GM18951 (cell line): ENCODE data around the gene OR10G4.
"Not testable (repeated sequence)": the region's sequence is repeated elsewhere in the genome, so short reads cannot be mapped to it uniquely, and the experiment has no call there.

Experiments used
- POLR2A ChIP-seq: IDR thresholded peaks from 4 replicates; pipeline ENCODE4 v1.6.1; 2011; ENCODE audit warnings: mild to moderate bottlenecking; ENCODE audit not compliant: insufficient read length, insufficient read depth; ENCODE audit errors: extremely low read depth
- in situ Hi-C: fragments of 300-500 bp; cut with MboI; formaldehyde crosslinking; loops from one replicate; pipeline ENCODE4 v1.12.0; 2022; ENCODE audit warnings: low sequenced_read_pairs, mixed read lengths, inconsistent platforms; ENCODE audit not compliant: unreplicated experiment

OR10G4 gene, protein sequence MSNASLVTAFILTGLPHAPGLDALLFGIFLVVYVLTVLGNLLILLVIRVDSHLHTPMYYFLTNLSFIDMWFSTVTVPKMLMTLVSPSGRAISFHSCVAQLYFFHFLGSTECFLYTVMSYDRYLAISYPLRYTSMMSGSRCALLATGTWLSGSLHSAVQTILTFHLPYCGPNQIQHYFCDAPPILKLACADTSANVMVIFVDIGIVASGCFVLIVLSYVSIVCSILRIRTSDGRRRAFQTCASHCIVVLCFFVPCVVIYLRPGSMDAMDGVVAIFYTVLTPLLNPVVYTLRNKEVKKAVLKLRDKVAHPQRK

DNA sequence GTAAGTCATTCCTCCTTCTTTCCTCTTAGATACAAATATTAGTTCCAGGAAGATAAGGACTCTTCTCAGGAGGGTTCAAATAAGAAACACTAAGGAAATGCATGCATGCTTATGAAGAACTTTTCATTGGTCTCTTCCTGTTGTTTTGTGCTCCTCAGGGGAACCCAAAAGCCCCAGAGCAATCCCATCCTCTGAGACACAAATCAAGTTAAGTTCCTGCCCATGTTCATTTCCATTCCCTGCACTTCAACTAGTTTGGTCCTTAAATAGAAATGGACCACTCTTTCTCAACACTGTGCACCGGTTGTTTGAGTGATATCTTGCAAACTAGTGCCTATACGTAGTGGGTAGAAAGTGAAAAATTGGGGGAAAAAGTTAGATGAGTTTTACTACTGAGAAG lies at the start of gene OR10G4:
Gene OR10G4 (plus strand): TSS at position 301 of the 400 bp plus-strand sequence. CDS start 2,578 bp downstream, outside the sequence.
- in situ Hi-C loops: no loop called here
- no peak for TF ChIP-seq POLR2A

DNA sequence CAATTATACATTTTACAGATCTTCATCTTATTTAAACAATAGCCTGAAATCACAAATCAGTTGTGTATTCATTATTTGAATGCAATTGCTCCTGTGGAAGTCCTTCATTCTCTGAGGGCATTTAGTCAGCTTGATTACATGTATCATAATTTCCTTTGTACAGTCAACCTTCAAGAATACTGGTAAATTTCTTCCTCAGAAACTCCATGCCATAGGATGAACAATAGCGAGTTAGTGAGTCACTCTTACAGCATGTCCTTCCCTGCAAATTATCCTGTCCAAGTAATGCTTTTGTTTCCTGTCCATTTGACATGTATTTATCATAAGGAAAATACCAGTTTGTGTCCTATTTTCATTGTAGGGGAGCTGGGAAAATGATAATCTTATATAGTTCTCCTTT lies 39.0 kb upstream of the OR10G4 start:
- TF ChIP-seq POLR2A: no peak
- in situ Hi-C loops: no loop called here

DNA sequence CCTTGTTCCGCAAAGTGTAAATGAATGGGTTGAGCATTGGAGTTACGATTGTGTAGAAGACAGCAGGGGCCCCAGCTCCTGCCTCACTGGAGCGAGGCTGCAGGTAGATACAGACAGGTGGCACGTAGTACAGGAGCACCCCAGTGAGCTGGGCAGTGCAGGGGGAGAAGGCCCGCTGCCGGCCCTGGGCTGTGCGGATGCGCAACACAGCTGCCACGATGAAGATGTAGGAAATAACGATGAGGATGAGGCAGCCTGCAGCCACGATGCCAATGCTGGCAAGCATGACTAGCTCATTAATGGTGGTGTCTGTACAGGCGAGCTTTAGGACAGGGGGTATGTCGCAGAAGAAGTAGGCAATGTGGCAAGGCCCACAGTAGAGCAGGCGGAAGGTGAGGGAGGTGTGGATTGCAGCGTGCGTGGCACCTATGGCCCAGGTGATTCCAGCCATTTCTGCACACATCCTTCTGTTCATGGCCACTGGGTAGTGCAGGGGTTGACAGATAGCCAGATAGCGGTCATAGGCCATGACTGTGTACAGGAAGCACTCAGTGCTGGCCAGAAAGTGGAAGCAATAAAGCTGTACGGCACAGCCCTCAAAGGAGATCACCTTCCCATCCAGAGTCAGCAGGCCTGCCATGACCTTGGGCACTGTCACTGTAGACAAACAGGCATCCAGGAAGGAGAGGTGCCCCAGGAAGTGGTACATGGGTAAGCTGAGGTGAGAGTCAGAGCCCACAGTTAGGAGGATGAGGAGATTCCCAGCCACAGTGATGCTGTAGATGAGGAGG lies 35.8 kb upstream of the OR10G4 start:
- TF ChIP-seq POLR2A: no peak
- in situ Hi-C loops: no loop called here

DNA sequence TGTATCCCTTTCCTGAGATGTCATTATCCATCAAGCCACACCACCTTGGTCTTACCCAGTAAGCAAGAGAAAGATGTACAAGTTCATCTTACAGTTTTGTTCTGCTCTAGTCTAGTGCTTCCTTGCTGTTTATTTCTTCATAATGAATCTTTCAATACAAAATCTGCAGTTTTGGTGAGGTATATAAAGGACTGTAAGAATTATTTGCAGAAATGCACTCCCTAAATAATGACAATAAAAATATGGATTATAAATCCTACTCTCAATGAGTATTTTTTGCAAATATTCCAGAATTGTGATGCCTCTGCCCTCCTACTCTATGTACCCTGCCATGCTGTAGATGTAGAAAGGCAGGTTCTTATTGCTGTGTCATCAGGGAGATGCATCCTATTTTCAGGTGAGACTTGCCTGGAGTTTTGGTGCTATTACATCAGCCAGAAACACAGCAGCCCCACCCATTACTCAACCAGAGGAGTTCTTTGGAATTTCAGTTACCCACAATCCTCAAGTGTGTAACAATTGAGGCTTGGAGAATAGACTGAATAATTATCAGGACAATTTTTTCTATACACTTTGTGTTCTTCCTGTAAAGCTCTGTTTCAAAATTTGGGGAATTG lies 35.0 kb upstream of the OR10G4 start, which contains the start of gene OR10S1:
Gene OR10S1 (minus strand): TSS at position 51 of the 617 bp plus-strand sequence. CDS start 117 bp downstream, outside the sequence.
- in situ Hi-C loops: no loop called here
- TF ChIP-seq POLR2A: no peak

DNA sequence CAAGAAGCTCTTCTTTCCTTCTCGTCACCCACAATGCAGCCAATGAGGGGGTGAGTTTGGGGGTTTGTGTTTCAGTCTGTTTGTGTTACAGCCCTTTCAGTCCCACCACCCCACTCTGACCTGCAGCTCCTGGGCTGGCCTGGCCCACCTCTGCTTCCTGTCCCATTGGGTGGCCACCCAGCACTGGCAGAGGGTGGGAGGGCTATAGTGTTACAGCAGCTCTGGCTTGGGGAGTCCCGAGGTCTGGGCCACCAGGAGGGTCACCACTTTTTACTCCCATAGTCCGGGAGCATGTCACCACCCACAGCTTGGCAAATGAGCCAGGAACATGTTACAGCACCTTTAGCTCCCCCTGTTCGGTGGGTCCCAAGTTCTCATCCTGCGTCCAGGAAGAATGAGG lies 33.5 kb upstream of the OR10G4 start:
- in situ Hi-C loops: no loop called here

DNA sequence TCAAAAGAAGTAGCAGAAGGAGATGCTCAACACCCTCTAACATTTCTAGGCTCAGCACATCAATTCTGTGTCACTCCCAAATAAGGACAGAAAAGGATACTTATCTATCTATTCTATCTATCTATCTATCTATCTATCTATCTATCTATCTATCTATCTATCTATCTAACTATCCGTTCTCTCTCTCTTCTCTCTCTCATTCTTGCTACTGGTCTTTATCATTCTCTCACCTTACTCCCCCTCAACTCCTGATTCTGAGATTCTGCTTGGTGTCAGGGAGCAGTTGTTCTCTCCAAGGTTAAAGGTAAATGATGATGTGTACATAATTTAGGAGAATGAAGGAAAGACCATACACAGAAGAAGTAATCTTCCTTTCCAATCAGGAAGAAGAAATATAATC lies 17.7 kb upstream of the OR10G4 start, which contains the start of gene OR10G6:
Gene OR10G6 (minus strand): TSS at position 43 of the 400 bp plus-strand sequence. CDS start 0 bp downstream, at position 43.
- TF ChIP-seq POLR2A: no peak
- in situ Hi-C loops: no loop called here

More for the DNA sequence above, 33.5 kb upstream of the OR10G4 start:
- no peak for TF ChIP-seq POLR2A

GRCh38 chr11:124015837-124016236 lies 3.0 kb downstream of the OR10G4 start:
- in situ Hi-C loops: not testable (repeated sequence)

- no peak for TF ChIP-seq POLR2A
- in situ Hi-C loops: no loop called here
Measured at GRCh38 chr11:124026498-124026897, 13.7 kb downstream of the OR10G4 start, which contains the start of gene OR10G8. TSS of gene OR10G8 (plus strand) at chr11:124026798. CDS start at chr11:124029623, 2,825 bp downstream.

DNA sequence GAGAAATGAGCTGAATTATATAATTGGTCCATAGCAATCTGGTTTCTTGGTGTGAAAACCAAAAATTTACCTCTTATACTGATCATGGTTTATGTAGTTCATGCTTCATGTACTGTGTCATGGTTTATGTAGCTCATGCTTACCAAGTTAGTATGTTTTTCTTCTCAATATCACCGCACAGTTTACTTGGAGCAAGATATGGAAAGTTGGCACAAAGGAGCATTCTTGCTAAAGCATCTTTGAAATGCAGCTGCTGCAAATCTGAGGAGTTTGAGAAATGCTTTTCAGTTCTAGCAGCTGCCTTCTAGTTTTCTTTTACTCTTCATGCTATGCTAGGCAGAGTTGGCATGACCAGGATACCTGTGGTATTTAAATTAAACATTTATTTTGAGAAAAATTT lies 23.9 kb downstream of the OR10G4 start:
- in situ Hi-C loops: no loop called here
- TF ChIP-seq POLR2A: no peak

- no peak for TF ChIP-seq POLR2A
- in situ Hi-C loops: no loop called here
Measured at GRCh38 chr11:124039557-124039956, 26.8 kb downstream of the OR10G4 start.

DNA sequence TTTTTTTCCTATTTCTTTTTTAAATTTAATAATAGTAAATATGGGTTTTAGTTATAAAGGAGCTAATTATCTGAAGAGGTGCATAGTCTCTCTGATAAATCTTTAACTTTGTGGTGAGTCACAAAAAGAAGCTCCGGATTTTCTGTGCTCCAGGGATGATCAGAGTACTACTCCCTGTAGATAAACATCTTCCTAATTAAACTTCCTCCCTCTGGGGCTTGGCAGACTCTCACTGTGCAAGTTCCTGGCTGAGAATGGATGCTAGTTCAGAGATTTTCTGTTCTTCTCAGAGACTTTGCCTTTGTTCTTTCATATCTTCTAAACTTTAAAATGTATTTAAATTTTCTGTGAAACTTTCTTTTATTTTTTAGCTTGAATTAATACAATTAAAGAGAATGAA lies 28.5 kb downstream of the OR10G4 start, which contains the start of gene OR10G7:
Gene OR10G7 (minus strand): TSS at position 72 of the 400 bp plus-strand sequence. CDS start 2,324 bp downstream, outside the sequence.
- in situ Hi-C loops: no loop called here
- no peak for TF ChIP-seq POLR2A

DNA sequence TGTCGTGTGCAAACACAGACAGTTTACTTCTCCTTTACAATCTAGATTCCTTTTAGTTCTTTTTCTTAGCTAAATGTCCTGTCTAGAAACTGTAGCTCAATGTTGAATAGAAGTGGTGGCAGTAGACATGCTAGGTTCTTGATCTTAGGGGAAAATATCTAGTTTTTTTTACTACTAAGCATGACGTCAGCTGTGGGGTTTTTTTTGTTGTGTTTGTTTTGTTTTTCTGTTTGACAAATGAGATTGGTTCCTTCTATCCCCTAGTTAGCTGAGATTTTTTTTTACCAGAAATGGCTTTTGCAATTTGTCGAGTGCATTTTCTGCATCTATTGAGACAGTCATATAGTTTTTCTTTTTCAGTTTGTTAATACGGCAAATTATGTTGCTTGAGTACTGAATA lies 30.6 kb downstream of the OR10G4 start:
- in situ Hi-C loops: no loop called here
- TF ChIP-seq POLR2A: no peak

GRCh38 chr11:124050748-124051147 lies 38.0 kb downstream of the OR10G4 start:
- TF ChIP-seq POLR2A: no peak
- in situ Hi-C loops: no loop called here

GRCh38 chr11:124052966-124053365 lies 40.2 kb downstream of the OR10G4 start:
- in situ Hi-C loops: no loop called here
- TF ChIP-seq POLR2A: no peak
